ENCODE data around the gene CRK. TPM values are rescaled to one million over a fixed set of nuclear protein-coding genes. Genes with fewer than 3 reads are reported as not detected.

The CRK gene
- total RNA-seq, 1 donor from 2014 or later: 41.9 TPM

- no peaks in the 10 kb centered on the region for H3K27me3 Mint-ChIP-seq (ENCODE audit: low read depth)
- H3K4me1 Mint-ChIP-seq: no peaks in the 10 kb centered on the region
- H3K27ac Mint-ChIP-seq: no peak overlapping the region
- no peak for DNase-seq (ENCODE audit: low spot score in 2 of 2, unreplicated experiment in 2 of 2)
- no peaks in the 10 kb centered on the region for H3K9me3 Mint-ChIP-seq
- no peak overlapping the region for H3K4me3 Mint-ChIP-seq
- peaks cover 3% of the 10 kb centered on the region for H3K36me3 Mint-ChIP-seq
- TF ChIP-seq, protein P1, sequence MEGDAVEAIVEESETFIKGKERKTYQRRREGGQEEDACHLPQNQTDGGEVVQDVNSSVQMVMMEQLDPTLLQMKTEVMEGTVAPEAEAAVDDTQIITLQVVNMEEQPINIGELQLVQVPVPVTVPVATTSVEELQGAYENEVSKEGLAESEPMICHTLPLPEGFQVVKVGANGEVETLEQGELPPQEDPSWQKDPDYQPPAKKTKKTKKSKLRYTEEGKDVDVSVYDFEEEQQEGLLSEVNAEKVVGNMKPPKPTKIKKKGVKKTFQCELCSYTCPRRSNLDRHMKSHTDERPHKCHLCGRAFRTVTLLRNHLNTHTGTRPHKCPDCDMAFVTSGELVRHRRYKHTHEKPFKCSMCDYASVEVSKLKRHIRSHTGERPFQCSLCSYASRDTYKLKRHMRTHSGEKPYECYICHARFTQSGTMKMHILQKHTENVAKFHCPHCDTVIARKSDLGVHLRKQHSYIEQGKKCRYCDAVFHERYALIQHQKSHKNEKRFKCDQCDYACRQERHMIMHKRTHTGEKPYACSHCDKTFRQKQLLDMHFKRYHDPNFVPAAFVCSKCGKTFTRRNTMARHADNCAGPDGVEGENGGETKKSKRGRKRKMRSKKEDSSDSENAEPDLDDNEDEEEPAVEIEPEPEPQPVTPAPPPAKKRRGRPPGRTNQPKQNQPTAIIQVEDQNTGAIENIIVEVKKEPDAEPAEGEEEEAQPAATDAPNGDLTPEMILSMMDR (IDR thresholded peaks at IDR 0.05; ENCODE audit: unreplicated experiment): no peak
Measured at GRCh38 chr17:1414634-1415033, 41.4 kb downstream of the CRK start.

DNA sequence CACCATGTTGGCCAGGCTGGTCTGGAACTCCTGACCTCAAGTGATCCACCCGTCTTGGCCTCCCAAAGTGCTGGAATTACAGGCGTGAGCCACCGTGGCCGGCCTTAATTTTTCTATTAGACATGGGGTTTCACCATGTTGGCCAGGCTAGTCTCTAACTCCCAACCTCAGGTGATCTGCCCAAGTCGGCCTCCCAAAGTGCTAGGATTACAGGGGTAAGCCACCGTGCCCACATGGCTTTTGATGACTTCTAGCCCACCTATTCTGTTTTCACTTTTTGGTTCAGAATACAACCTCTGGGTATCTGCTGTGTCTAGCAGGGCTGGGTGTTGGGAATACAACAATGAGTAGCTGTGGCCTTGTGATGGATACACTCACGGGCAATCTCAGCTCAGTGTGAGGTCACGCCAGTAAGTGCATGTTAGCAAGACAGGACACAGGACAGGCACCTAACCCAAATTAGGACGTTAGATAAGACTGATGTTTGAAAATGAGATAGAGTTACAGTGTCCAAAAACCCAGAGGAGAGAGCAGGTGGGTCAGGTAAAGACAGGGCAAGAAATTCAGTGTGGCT lies 41.9 kb downstream of the CRK start:
- Mint-ChIP-seq H3K27ac (no peak overlapping the region), H3K9me3 (no peaks in the 10 kb centered on the region), H3K4me3 (no peak overlapping the region), H3K36me3 (peaks cover 3% of the 10 kb centered on the region), H3K27me3 (ENCODE audit: low read depth) (no peaks in the 10 kb centered on the region), H3K4me1 (no peaks in the 10 kb centered on the region)
- TF ChIP-seq, protein P1 (IDR thresholded peaks at IDR 0.05; ENCODE audit: unreplicated experiment): no peak
- DNase-seq (ENCODE audit: low spot score in 2 of 2, unreplicated experiment in 2 of 2): no peak

GRCh38 chr17:1413281-1413791 lies 42.7 kb downstream of the CRK start:
- H3K9me3 Mint-ChIP-seq: no peaks in the 10 kb centered on the region
- no peak for DNase-seq (ENCODE audit: low spot score in 2 of 2, unreplicated experiment in 2 of 2)
- TF ChIP-seq, protein P1 (IDR thresholded peaks at IDR 0.05; ENCODE audit: unreplicated experiment): no peak
- no peaks in the 10 kb centered on the region for H3K27me3 Mint-ChIP-seq (ENCODE audit: low read depth)
- H3K27ac Mint-ChIP-seq: no peak overlapping the region
- peaks cover 3% of the 10 kb centered on the region for H3K36me3 Mint-ChIP-seq
- H3K4me1 Mint-ChIP-seq: no peaks in the 10 kb centered on the region
- no peak overlapping the region for H3K4me3 Mint-ChIP-seq

DNA sequence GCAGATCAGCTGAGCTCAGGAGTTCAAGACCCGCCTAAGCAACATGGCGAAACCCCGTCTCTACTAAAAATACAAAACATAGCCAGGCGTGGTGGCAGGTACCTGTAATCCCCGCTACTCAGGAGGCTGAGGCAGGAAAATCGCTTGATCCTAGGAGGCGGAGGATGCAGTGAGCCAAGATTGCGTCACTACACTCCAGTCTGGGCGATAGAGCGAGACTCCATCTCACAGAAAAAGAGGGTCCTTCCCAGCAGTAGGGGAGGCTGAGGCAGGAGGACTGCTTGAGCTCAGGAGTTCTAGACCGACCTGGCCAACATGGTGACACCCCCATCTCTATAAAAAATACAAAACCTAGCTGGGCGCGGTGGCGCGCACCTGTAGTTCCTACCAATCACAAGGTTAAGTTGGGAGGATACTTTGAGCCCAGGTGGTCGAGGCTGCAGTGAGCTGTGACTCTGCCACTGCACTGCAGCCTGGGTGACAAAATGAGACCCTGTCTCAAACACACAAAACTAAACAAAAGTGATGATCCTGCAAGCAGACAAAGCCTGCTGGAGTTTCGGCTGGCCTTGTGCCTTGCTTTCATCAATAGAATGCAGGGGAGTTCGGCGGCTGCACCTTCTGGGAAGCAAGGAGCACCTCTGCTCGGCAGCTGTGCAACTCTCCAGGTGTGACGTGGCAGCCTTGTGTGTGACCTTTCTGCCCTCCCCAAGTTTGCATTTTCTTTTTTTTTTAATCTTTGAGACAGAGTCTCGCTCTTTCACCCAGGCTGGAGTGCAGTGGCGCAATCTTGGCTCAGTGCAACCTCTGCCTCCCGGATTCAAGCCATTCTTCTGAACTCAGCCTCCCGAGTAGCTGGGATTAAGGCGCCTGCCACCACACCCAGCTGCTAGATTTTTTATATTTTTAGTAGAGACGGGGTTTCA lies 43.6 kb downstream of the CRK start:
- no peaks in the 10 kb centered on the region for H3K27me3 Mint-ChIP-seq (ENCODE audit: low read depth)
- no peak overlapping the region for H3K27ac Mint-ChIP-seq
- TF ChIP-seq, protein P1 (IDR thresholded peaks at IDR 0.05; ENCODE audit: unreplicated experiment): no peak
- DNase-seq (ENCODE audit: low spot score in 2 of 2, unreplicated experiment in 2 of 2): no peak
- H3K4me1 Mint-ChIP-seq: no peaks in the 10 kb centered on the region
- no peaks in the 10 kb centered on the region for H3K9me3 Mint-ChIP-seq
- no peak overlapping the region for H3K4me3 Mint-ChIP-seq
- no peaks in the 10 kb centered on the region for H3K36me3 Mint-ChIP-seq

- TF ChIP-seq, protein P1 (IDR thresholded peaks at IDR 0.05; ENCODE audit: unreplicated experiment): no peak
- Mint-ChIP-seq H3K4me1 (peaks cover 9% of the 10 kb centered on the region), H3K27me3 (ENCODE audit: low read depth) (no peaks in the 10 kb centered on the region), H3K9me3 (no peaks in the 10 kb centered on the region), H3K27ac (no peak overlapping the region), H3K36me3 (peaks cover 2% of the 10 kb centered on the region), H3K4me3 (no peak overlapping the region)
- no peak for DNase-seq (ENCODE audit: low spot score in 2 of 2, unreplicated experiment in 2 of 2)
Measured at GRCh38 chr17:1402262-1402586, 53.8 kb downstream of the CRK start.

Measured in mesothelial cell of epicardium (in vitro differentiated cells).